GM19099 (cell line): ENCODE measurements around the gene ARRB1.

Source experiments
- POLR2A ChIP-seq: IDR thresholded peaks from 3 replicates; pipeline ENCODE4 v1.6.1; 2011; ENCODE audit warnings: low read depth; ENCODE audit not compliant: insufficient read length; ENCODE audit errors: extremely low read depth

ARRB1 gene

GRCh38 chr11:75214843-75215242, 136.6 kb downstream of the ARRB1 start:
- no peak for TF ChIP-seq POLR2A

- TF ChIP-seq POLR2A, result no peak
Measured at GRCh38 chr11:75214411-75214821, 137.0 kb downstream of the ARRB1 start.
